HepG2 (cell line): ENCODE measurements around the gene IMP3. TPM values are rescaled to one million over a fixed set of nuclear protein-coding genes. Genes with fewer than 3 reads are reported as not detected.
A peak's percentile ranks its signal among the peaks of the same experiment; 100 is the strongest.

Experiments
- GZF1 ChIP-seq: sonication (generic); formaldehyde crosslinking; IDR thresholded peaks from 2 replicates; pipeline ENCODE4 v1.5.1; 2020; ENCODE audit warnings: mild to moderate bottlenecking, missing genetic modification reagents
- IRF2 ChIP-seq: IDR thresholded peaks from 2 replicates; pipeline ENCODE4 v1.6.1; 2018; ENCODE audit warnings: missing genetic modification reagents, missing compliant biosample characterization
- MYC ChIP-seq: sonication (generic); formaldehyde crosslinking; IDR thresholded peaks from 2 replicates; pipeline ENCODE4 v1.9.0; 2021; ENCODE audit warnings: missing genetic modification reagents, borderline replicate concordance
- SMAD9 ChIP-seq: sonication (generic); formaldehyde crosslinking; IDR thresholded peaks from 2 replicates; pipeline ENCODE4 v1.5.1; 2020; ENCODE audit warnings: mild to moderate bottlenecking, missing genetic modification reagents
- ZNF24 ChIP-seq: fragments of 450-650 bp; IDR thresholded peaks from 2 replicates; pipeline ENCODE4 v1.6.1; 2017; ENCODE audit warnings: antibody characterized with exemption, mild to moderate bottlenecking
- ZNF326 ChIP-seq: sonication (generic); formaldehyde crosslinking; IDR thresholded peaks from 2 replicates; pipeline ENCODE4 v1.4.0; 2020; ENCODE audit warnings: missing genetic modification reagents, borderline replicate concordance
- ZNF468 ChIP-seq: sonication (generic); formaldehyde crosslinking; IDR thresholded peaks from 2 replicates; pipeline ENCODE4 v1.8.0; 2022; ENCODE audit warnings: mild to moderate bottlenecking, moderate library complexity, missing genetic modification reagents
- ZNF558 ChIP-seq: sonication (generic); formaldehyde crosslinking; IDR thresholded peaks from 2 replicates; pipeline ENCODE4 v1.9.0; 2022; ENCODE audit warnings: mild to moderate bottlenecking, missing genetic modification reagents, borderline replicate concordance
- ZNF570 ChIP-seq: sonication (generic); formaldehyde crosslinking; IDR thresholded peaks from 2 replicates; pipeline ENCODE4 v1.4.0; 2020; ENCODE audit warnings: mild to moderate bottlenecking, missing genetic modification reagents, borderline replicate concordance
- ZNF660 ChIP-seq: sonication (generic); formaldehyde crosslinking; IDR thresholded peaks from 2 replicates; pipeline ENCODE4 v1.5.1; 2020; ENCODE audit warnings: mild to moderate bottlenecking, low read depth, missing genetic modification reagents, borderline replicate concordance
- polyA plus RNA-seq, 8 experiments: library from polyadenylated mRNA; depleted of rRNA in 3 of 8; stranded (reverse) in 7 of 8; unstranded in 1 of 8; fragments of >200 nt; fragmentation: Illumina TruSeq in 4 of 8; extraction: Trizol in 4 of 8; gene quantifications; 2 replicates each; pipeline versions ENCODE4 v1.2.1 to v1.2.3, GENCODE V29; 2011 to 2016; ENCODE audit warnings: low read depth in 4 of 8, missing spikeins in 1 of 8, mixed read lengths in 1 of 8; ENCODE audit not compliant: insufficient read depth in 1 of 8
- total RNA-seq, 5 experiments: library from RNA; depleted of rRNA; stranded (reverse); fragments of >200 nt; fragmentation: Illumina TruSeq; extraction: Trizol; gene quantifications; 2 replicates each; pipeline ENCODE4 v1.2.3, GENCODE V29; 2016; ENCODE audit warnings: low read depth in 1 of 5
- TF ChIP-seq, protein P1 (sequence below): sonication (generic); formaldehyde crosslinking; conservative IDR thresholded peaks from 2 replicates; pipeline ENCODE4 v1.8.0; 2022; ENCODE audit warnings: missing genetic modification reagents
- TF ChIP-seq, protein P2 (sequence below): sonication (generic); formaldehyde crosslinking; conservative IDR thresholded peaks from 2 replicates; pipeline ENCODE4 v1.4.0; 2020; ENCODE audit warnings: missing genetic modification reagents
- TF ChIP-seq, protein P3 (sequence below): IDR thresholded peaks from 2 replicates; pipeline ENCODE4 v1.6.1; 2016; ENCODE audit warnings: low read depth, missing genetic modification reagents, missing compliant biosample characterization
- TF ChIP-seq, protein P4 (sequence below): sonication (generic); formaldehyde crosslinking; conservative IDR thresholded peaks from 2 replicates; pipeline ENCODE4 v1.4.0; 2020; ENCODE audit warnings: missing genetic modification reagents
- TF ChIP-seq, protein P5 (sequence below): sonication (generic); formaldehyde crosslinking; conservative IDR thresholded peaks from 2 replicates; pipeline ENCODE4 v1.8.0; 2022; ENCODE audit warnings: mild to moderate bottlenecking, moderate library complexity, missing genetic modification reagents

Gene IMP3
- total and polyA plus RNA-seq, 2 of the 13 experiments (the other 11 are each of a cell fraction or from before 2014, with no cell fraction given): 38.3 to 143 TPM

DNA sequence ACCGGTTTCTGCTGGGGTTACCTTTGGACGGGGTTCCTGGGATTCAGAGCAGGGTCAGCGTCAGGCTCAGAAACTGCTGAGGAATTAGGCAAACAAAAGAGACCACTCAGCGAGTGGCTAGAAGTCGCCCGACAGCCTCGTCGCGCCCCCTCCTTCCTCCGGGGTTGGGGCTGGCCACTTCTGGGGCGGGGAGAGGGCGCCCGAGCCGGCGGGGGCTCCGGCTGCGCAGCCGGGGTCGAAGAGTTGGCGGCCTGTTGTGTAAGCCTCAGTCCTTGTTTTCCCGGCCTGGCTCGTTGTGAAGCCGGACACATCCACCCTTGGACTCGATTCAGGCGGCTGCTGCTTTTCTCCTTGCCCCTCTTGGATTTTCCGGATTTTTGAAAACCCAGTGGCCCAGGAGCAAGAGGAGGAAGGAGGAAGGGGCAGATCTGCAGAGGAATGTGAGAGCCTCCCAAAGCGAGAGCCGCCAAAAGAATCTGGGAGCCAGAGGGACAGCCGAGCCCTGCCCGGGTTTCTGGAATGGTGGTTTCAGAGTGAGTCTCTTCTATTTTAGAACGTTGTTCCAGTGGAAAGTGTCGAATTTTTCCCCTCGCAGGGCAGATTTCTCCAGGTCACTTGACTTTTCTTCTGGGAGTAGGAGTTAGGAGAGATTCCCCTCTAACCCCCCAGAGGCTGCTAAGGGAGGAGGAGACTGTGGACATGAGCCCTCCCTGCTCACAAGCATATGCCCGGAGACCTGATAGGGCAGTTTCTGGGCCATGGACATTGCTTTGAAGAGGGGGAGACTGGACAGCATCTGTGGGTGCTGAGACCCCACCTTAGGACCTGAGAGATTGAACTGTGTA is 8.4 kb upstream of the IMP3 start (continued):
- TF ChIP-seq SMAD9 (CRISPR knock-in tag) (no peak), ZNF24 (no peak), ZNF570 (no peak), ZNF660 (no peak), GZF1 (CRISPR knock-in tag) (0 out of 2 replicates have a peak, but pooled peaks have one; percentile 0), IRF2 (CRISPR knock-in tag) (no peak; the same call in 1 of the 2 replicates), ZNF326 (CRISPR knock-in tag) (no peak), ZNF558 (CRISPR knock-in tag) (no peak), MYC (CRISPR knock-in tag) (0 out of 2 replicates have a peak, but pooled peaks have one; percentile 4), ZNF468 (CRISPR knock-in tag) (no peak)
- TF ChIP-seq, protein P1, sequence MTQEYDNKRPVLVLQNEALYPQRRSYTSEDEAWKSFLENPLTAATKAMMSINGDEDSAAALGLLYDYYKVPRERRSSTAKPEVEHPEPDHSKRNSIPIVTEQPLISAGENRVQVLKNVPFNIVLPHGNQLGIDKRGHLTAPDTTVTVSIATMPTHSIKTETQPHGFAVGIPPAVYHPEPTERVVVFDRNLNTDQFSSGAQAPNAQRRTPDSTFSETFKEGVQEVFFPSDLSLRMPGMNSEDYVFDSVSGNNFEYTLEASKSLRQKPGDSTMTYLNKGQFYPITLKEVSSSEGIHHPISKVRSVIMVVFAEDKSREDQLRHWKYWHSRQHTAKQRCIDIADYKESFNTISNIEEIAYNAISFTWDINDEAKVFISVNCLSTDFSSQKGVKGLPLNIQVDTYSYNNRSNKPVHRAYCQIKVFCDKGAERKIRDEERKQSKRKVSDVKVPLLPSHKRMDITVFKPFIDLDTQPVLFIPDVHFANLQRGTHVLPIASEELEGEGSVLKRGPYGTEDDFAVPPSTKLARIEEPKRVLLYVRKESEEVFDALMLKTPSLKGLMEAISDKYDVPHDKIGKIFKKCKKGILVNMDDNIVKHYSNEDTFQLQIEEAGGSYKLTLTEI (CRISPR knock-in tag): no peak
- TF ChIP-seq, protein P2, sequence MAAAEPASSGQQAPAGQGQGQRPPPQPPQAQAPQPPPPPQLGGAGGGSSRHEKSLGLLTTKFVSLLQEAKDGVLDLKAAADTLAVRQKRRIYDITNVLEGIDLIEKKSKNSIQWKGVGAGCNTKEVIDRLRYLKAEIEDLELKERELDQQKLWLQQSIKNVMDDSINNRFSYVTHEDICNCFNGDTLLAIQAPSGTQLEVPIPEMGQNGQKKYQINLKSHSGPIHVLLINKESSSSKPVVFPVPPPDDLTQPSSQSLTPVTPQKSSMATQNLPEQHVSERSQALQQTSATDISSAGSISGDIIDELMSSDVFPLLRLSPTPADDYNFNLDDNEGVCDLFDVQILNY: no peak
- TF ChIP-seq, protein P3, sequence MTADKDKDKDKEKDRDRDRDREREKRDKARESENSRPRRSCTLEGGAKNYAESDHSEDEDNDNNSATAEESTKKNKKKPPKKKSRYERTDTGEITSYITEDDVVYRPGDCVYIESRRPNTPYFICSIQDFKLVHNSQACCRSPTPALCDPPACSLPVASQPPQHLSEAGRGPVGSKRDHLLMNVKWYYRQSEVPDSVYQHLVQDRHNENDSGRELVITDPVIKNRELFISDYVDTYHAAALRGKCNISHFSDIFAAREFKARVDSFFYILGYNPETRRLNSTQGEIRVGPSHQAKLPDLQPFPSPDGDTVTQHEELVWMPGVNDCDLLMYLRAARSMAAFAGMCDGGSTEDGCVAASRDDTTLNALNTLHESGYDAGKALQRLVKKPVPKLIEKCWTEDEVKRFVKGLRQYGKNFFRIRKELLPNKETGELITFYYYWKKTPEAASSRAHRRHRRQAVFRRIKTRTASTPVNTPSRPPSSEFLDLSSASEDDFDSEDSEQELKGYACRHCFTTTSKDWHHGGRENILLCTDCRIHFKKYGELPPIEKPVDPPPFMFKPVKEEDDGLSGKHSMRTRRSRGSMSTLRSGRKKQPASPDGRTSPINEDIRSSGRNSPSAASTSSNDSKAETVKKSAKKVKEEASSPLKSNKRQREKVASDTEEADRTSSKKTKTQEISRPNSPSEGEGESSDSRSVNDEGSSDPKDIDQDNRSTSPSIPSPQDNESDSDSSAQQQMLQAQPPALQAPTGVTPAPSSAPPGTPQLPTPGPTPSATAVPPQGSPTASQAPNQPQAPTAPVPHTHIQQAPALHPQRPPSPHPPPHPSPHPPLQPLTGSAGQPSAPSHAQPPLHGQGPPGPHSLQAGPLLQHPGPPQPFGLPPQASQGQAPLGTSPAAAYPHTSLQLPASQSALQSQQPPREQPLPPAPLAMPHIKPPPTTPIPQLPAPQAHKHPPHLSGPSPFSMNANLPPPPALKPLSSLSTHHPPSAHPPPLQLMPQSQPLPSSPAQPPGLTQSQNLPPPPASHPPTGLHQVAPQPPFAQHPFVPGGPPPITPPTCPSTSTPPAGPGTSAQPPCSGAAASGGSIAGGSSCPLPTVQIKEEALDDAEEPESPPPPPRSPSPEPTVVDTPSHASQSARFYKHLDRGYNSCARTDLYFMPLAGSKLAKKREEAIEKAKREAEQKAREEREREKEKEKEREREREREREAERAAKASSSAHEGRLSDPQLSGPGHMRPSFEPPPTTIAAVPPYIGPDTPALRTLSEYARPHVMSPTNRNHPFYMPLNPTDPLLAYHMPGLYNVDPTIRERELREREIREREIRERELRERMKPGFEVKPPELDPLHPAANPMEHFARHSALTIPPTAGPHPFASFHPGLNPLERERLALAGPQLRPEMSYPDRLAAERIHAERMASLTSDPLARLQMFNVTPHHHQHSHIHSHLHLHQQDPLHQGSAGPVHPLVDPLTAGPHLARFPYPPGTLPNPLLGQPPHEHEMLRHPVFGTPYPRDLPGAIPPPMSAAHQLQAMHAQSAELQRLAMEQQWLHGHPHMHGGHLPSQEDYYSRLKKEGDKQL (CRISPR knock-in tag): no peak
- TF ChIP-seq, protein P4, sequence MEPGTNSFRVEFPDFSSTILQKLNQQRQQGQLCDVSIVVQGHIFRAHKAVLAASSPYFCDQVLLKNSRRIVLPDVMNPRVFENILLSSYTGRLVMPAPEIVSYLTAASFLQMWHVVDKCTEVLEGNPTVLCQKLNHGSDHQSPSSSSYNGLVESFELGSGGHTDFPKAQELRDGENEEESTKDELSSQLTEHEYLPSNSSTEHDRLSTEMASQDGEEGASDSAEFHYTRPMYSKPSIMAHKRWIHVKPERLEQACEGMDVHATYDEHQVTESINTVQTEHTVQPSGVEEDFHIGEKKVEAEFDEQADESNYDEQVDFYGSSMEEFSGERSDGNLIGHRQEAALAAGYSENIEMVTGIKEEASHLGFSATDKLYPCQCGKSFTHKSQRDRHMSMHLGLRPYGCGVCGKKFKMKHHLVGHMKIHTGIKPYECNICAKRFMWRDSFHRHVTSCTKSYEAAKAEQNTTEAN (CRISPR knock-in tag): no peak
- TF ChIP-seq, protein P5, sequence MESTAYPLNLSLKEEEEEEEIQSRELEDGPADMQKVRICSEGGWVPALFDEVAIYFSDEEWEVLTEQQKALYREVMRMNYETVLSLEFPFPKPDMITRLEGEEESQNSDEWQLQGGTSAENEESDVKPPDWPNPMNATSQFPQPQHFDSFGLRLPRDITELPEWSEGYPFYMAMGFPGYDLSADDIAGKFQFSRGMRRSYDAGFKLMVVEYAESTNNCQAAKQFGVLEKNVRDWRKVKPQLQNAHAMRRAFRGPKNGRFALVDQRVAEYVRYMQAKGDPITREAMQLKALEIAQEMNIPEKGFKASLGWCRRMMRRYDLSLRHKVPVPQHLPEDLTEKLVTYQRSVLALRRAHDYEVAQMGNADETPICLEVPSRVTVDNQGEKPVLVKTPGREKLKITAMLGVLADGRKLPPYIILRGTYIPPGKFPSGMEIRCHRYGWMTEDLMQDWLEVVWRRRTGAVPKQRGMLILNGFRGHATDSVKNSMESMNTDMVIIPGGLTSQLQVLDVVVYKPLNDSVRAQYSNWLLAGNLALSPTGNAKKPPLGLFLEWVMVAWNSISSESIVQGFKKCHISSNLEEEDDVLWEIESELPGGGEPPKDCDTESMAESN (CRISPR knock-in tag): no peak; the same call in 1 of the 2 replicates
